ENCODE data around the gene CBY3. TPM values are rescaled to one million over a fixed set of nuclear protein-coding genes. Genes with fewer than 3 reads are reported as not detected.

Gene CBY3
- total RNA-seq, 1 experiment from 2014 or later, result not detected

DNA sequence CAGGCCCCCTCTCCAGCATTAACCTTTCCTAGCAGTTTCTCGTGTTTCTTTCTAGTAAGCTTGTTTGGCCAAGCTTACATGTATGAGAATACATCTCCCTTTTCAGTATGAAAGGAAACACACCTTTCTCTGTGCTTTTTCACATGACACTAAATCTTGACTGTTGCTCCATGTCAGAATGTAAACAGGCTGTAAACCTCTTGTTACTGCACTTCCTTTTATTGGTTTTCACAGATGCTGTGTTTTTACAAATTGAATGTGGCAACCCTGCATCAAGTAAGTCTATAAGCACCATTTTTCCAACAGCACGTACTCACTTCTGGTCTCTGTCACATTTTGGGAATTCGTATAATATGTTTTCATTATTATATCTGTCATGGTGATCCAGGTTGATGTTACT lies 15.8 kb upstream of the CBY3 start:
- peaks cover 0 to 8% of the 10 kb centered on the region in 2 experiments; a peak in 1 of 4 replicates for H3K36me3 ChIP-seq (ENCODE audit: control insufficient read depth in 1 of 2, insufficient read depth in 2 of 2, low read length in 2 of 2)
- TF ChIP-seq EGR1 (IDR thresholded peaks at IDR 0.05; ENCODE audit: low read depth), result no peak
- TF ChIP-seq ZNF274 (IDR thresholded peaks at IDR 0.05; ENCODE audit: low read depth, low read length), result no peak
- no peak for TF ChIP-seq SP1 (IDR thresholded peaks at IDR 0.05; ENCODE audit: low read depth)
- TF ChIP-seq, protein P1, sequence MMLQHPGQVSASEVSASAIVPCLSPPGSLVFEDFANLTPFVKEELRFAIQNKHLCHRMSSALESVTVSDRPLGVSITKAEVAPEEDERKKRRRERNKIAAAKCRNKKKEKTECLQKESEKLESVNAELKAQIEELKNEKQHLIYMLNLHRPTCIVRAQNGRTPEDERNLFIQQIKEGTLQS (IDR thresholded peaks at IDR 0.05), result no peak
- TF ChIP-seq CBX3 (IDR thresholded peaks at IDR 0.05; ENCODE audit: low read depth), result no peak
- TF ChIP-seq, protein P2, sequence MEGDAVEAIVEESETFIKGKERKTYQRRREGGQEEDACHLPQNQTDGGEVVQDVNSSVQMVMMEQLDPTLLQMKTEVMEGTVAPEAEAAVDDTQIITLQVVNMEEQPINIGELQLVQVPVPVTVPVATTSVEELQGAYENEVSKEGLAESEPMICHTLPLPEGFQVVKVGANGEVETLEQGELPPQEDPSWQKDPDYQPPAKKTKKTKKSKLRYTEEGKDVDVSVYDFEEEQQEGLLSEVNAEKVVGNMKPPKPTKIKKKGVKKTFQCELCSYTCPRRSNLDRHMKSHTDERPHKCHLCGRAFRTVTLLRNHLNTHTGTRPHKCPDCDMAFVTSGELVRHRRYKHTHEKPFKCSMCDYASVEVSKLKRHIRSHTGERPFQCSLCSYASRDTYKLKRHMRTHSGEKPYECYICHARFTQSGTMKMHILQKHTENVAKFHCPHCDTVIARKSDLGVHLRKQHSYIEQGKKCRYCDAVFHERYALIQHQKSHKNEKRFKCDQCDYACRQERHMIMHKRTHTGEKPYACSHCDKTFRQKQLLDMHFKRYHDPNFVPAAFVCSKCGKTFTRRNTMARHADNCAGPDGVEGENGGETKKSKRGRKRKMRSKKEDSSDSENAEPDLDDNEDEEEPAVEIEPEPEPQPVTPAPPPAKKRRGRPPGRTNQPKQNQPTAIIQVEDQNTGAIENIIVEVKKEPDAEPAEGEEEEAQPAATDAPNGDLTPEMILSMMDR (IDR thresholded peaks at IDR 0.05 in 2 of 3, conservative IDR thresholded peaks at IDR 0.05 in 1 of 3; ENCODE audit: borderline replicate concordance in 1 of 3, insufficient read depth in 1 of 3, low read depth in 2 of 3, low read length in 2 of 3), result no peak
- no peak for TF ChIP-seq TCF7L2 (IDR thresholded peaks at IDR 0.05; ENCODE audit: borderline replicate concordance, extremely low read depth, insufficient read depth, insufficient read length)
- TF ChIP-seq EZH2phosphoT487 (IDR thresholded peaks at IDR 0.05; ENCODE audit: borderline replicate concordance), result no peak
- no peak for TF ChIP-seq SIN3A (IDR thresholded peaks at IDR 0.05; ENCODE audit: low read depth)
- TF ChIP-seq, protein P3, sequence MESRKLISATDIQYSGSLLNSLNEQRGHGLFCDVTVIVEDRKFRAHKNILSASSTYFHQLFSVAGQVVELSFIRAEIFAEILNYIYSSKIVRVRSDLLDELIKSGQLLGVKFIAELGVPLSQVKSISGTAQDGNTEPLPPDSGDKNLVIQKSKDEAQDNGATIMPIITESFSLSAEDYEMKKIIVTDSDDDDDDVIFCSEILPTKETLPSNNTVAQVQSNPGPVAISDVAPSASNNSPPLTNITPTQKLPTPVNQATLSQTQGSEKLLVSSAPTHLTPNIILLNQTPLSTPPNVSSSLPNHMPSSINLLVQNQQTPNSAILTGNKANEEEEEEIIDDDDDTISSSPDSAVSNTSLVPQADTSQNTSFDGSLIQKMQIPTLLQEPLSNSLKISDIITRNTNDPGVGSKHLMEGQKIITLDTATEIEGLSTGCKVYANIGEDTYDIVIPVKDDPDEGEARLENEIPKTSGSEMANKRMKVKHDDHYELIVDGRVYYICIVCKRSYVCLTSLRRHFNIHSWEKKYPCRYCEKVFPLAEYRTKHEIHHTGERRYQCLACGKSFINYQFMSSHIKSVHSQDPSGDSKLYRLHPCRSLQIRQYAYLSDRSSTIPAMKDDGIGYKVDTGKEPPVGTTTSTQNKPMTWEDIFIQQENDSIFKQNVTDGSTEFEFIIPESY (IDR thresholded peaks at IDR 0.05; ENCODE audit: extremely low read depth, insufficient replicate concordance, low read length), result no peak
- TF ChIP-seq JUND (IDR thresholded peaks at IDR 0.05), result no peak
- no peak for TF ChIP-seq SRF (IDR thresholded peaks at IDR 0.05; ENCODE audit: low read depth)
- H3K27ac ChIP-seq (ENCODE audit: low read depth, low read length), result no peak overlapping the region
- intact Hi-C loops (cut with micrococcal nuclease), result no loop called here
- no peak overlapping the region for H3K4me2 ChIP-seq (ENCODE audit: low read length)
- no peaks in the 10 kb centered on the region for H3K27me3 ChIP-seq (ENCODE audit: insufficient read depth, low read length)
- H3K4me1 ChIP-seq (ENCODE audit: control insufficient read depth in 1 of 2, insufficient read depth in 2 of 2, low read length in 2 of 2), result peaks cover 7 to 34% of the 10 kb centered on the region in 2 experiments; a peak in 3 of 4 replicates
- BruUV-seq (replicated peaks), result no TSS peak
- H3K4me3 ChIP-seq (replicated peaks in 1 of 2; ENCODE audit: low read depth in 1 of 2, low read length in 2 of 2), result no peak overlapping the region
- H3K9me2 ChIP-seq (ENCODE audit: insufficient read depth), result no peaks in the 10 kb centered on the region
- DNase-seq (ENCODE audit: low read depth, low spot score), result no peak
- H3K9ac ChIP-seq (ENCODE audit: low read length), result no peak overlapping the region
- RAD21 ChIA-PET (ENCODE audit: low non-redundant PET in 1 of 2, low total read pairs in 2 of 2, uncharacterized antibody in 2 of 2, unreplicated experiment in 2 of 2), result no interaction called here
- no peak for ATAC-seq
- CTCF ChIA-PET, result no interaction called here
- H3K9me3 ChIP-seq (ENCODE audit: control insufficient read depth in 1 of 2, insufficient read depth in 1 of 2, low read depth in 1 of 2, low read length in 2 of 2), result no peaks in the 10 kb centered on the region
- no peak overlapping the region for H2AFZ ChIP-seq (ENCODE audit: low read depth, low read length, poor library complexity, severe bottlenecking)
- POLR2A ChIA-PET, result interaction anchor here (1.7 kb wide), 1 partner anchor 73 kb away, joined by 9 read pairs; the partner anchor contains the start of gene HNRNPH1
- H3K79me2 ChIP-seq (ENCODE audit: insufficient read depth, low read length), result peaks cover 28% of the 10 kb centered on the region
- H4K20me1 ChIP-seq (ENCODE audit: insufficient read depth), result peaks cover 3% of the 10 kb centered on the region; the same call in 1 of the 2 replicates

Measured in HCT116 (cell line).